SIG-M5 (cell line): ENCODE results near the gene PTGER3.

ENCODE experiments used
- DNase-seq: peaks from one replicate; lab custom pipeline; 2025; lab: John Stamatoyannopoulos, UW

Gene PTGER3

GRCh38 chr1:71049951-71050598, 2.5 kb upstream of the PTGER3 start:
- no peak for DNase-seq

DNA sequence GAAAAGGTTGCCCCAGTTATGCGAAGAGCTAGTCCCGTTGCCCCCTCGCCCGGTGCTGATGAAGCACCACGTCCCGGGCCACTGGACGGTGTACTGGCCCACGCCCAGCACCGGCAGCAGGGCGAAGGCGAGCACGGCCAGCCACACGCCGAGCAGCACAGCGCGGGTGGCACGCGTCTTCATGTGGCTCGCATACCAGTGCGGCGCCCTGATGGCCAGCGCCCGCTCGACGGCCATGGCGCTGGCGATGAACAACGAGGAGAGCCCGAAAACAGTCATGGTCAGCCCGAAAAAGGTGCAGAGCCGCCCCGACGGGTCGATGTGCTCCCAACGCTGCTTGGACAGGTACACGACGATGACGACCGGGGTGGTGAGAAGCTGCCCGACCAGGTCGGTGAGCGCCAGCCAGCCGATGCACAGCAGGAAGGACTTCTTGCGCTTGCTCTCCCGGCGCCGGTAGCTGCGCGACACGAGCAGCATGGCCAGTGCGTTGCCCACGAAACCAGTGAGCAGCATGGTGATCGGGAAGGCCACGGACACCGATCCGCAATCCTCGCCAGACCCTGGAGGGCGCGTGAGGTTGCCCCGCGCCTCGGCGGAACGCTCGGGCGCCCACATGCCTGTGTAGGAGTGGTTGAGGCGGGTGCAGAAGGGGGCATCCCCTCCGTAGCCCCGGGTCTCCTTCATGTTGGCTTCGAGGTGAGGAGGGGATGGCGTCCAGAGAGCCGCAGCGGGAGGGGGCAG, 553 bp downstream of the PTGER3 start:
- no peak for DNase-seq

GRCh38 chr1:71045463-71046028, 2.1 kb downstream of the PTGER3 start:
- no peak for DNase-seq

DNA sequence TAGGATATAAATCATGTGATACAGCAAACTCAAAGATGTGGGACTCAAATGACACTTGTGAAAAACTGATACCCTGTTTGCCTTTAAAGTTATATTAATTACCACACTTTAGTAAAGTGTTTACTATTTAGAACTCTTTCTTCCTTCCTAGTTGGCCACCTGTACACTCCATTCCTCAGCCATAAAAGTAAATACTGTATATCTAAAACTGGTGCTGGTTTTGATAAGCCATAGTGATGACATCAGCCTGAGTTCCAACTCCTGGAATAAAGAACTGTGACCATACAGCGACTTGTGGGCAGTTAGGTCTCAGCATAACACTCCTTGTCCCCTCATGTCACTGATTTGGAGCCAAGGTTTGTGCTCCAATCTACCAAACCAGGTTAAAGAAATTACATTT, 2.8 kb downstream of the PTGER3 start:
- no peak for DNase-seq

DNA sequence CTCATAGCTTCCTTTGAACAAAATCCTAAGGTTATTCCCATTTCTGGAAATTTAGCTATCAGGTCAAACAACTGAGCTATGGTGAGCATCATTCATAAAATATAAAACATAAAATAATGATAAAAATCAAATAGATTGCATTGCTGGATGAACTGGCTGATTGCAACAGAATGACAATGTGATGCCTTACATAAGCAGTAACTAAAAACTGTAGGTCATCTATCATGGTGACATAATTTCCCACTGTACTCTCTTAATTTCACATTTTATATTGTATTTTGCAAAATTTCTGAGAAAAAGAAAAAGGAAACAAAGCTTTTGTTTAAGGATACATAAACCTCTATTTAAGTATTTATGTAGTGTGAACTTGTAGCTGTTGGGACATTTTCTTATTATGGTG, 4.6 kb downstream of the PTGER3 start:
- no peak for DNase-seq

DNA sequence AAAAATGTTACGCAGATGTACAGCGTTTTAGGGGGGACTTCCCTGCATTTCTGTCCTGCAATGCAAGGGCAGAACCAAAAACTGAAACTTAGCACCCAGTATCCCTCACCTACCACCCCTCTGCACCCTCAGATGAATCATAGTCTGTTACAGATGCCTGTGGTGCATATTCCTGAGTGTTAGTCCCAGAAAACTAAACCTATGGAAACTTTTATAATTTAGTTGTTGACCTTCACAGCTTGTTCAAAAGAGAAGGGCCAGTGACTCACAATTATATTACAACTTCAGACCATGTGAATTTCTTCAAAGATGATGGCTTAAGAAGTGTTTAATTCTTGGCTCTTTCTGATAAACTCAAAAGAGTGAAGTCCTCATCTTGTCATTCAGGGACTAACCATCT, 5.8 kb downstream of the PTGER3 start:
- no peak for DNase-seq

GRCh38 chr1:71039661-71040262, 7.9 kb downstream of the PTGER3 start:
- DNase-seq: no peak

DNA sequence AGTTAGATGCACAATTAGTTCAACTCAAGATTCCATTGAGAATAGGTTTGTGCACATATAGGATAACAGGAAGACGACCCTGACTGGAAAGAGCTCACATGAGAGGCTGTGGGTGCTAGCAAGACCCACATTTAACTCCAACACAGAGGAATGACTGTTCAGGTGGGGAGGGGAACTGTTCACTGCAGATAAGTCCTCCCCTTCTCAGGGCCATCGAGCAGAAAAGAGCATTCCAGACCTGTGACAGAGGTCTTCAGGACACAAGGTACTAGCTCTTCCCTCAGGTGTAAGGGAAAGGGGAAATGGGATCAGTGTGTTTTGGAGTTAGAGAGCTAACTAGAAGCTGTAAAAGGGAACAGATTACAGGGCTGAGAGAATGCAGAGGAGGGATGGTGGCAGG, 8.7 kb downstream of the PTGER3 start:
- DNase-seq: no peak

- DNase-seq: no peak
These were observed 9.6 kb downstream of the PTGER3 start for GRCh38 chr1:71037829-71038620.

- no peak for DNase-seq
These were observed 10.6 kb downstream of the PTGER3 start for GRCh38 chr1:71037066-71037465.

- no peak for DNase-seq
These were observed 14.5 kb downstream of the PTGER3 start for GRCh38 chr1:71033136-71033535.

- DNase-seq: no peak
These were observed 16.2 kb downstream of the PTGER3 start for GRCh38 chr1:71031426-71031825.

- DNase-seq: no peak
These were observed 17.6 kb downstream of the PTGER3 start for GRCh38 chr1:71030026-71030425.

DNA sequence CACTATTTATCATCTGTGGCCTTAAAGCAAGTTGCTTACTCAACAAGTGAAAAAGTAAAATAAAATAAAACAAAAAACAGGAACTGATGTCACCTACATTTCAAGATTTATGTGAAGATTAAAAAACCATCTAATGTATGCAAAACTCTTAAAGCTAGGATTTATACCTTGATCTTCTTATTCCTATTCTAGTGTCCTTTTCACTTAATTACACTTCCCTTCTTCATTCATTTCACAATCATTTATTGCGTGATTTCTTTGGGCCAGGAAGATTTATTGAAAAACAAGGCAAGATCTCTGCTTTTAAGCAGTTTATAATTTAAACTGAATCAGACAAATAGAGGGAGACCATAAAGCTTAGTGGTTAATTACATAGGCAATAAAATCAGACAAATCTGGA, 18.6 kb downstream of the PTGER3 start:
- DNase-seq: no peak

- no peak for DNase-seq
These were observed 19.6 kb downstream of the PTGER3 start for GRCh38 chr1:71027991-71028390.

DNA sequence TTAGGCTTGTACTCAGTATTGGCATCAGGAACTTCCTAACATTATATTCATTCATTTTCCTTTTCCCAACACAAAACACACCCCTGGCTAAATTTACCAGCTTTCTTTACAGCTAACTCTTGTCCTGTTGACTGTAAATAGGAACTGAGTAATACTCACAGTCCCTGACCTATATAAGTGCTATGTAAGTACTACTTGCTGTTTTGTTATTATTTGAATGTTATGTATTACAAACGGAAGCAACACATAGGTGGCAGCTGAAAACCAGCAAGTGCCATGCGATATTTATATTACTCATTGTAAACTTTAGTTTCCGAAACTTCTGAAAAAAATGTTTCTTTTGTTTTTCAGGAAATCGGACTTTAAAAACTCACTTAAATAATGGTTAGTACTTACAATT, 21.5 kb downstream of the PTGER3 start:
- no peak for DNase-seq

GRCh38 chr1:71023515-71023914, 24.1 kb downstream of the PTGER3 start:
- no peak for DNase-seq

DNA sequence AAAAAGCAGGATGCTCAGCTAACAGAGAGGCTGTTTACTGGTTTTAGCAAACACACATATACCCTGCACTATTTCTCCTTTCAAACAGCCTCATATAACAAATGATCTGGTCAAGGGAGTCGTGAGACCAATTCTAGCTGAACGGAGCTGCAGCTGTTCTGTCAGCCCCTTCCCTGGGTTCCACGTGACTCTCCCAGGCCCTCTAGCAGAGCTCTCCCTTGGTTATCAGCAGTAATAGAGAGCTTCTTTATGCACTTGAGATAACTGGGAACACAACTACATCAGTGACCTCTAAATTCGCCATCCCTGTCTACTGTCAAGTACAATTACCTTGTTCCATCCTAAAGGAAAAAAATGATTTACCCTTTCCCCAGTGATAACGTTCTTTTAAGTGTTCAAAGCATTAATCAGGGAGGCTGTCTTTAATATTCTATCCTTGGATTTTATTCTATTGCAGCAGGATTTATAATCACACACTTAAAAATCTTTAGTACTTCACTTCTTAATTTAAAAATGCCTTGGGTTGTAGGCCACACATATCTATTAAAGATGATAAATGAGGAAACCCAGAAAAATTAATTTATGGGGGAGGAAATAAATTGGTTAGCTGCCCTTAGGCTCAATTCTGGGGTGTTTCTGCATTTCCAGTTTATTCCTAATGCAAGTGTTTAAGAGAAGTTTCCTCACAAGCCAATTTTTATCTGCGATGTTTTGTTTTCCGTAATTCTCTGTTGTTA, 28.2 kb downstream of the PTGER3 start:
- no peak for DNase-seq

DNA sequence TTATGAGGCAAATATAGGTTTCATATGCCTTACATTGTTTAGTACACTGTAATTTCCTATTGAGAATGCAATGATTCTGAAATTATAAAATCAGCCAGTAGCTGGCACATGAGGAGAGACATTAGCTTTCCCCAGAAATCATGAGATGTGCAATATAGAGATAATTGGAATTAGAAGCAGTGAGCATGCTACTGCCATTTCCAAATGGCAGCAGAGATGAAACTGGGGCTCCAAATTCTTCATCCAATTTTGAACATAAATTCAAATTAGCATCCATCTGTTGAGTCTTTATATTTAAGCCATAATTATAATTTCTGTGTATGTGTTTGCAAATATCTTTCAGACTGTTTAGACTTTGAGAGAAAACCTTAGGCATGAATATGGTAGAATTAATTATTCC, 28.8 kb downstream of the PTGER3 start:
- no peak for DNase-seq

GRCh38 chr1:71015745-71016144, 31.9 kb downstream of the PTGER3 start:
- DNase-seq: no peak

DNA sequence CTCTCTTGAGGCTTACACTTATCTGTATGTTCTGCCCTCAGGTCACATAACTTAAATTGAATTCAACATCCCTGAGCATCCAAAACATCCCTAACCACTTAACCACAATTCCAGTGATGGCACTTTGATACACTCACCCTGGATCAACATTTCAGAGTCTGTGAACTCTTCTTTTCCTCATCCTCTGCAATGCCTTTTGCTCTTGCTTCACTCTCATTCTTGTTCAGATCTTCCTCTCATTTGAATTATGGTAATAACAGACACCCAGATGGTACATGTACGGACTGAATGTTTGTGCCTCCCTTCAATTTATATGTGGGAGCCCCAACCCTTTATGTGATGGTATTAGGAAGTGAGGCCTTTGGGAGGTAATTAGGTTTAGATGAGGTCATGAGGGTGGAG, 33.4 kb downstream of the PTGER3 start:
- no peak for DNase-seq
